HCT116 (cell line): ENCODE results near the gene RAB4A. TPM values are rescaled to one million over a fixed set of nuclear protein-coding genes. Genes with fewer than 3 reads are reported as not detected.

Experiments used
- ATAC-seq: fragments of 200-7000 bp; cut with Tn5 transposase; 2 replicates; pipeline ENCODE4 v1.9.1; 2020; ENCODE audit warnings: mild to moderate bottlenecking, moderate library complexity
- BruUV-seq: library from RNA; stranded (reverse); fragments of 400-500 nt; replicated peaks from 2 replicates; lab custom pipeline; 2021; lab: Mats Ljungman, UMichigan
- CTCF ChIA-PET: fragments of 300-600 bp; sonication (Branson Sonifier 250); formaldehyde crosslinking; loops from one replicate; lab custom pipeline; 2021; ENCODE audit warnings: antibody characterized with exemption; lab: Charles Lee
- POLR2A ChIA-PET: fragments of 300-600, 350-600 bp; sonication (Branson Sonifier 250); formaldehyde crosslinking; loops from one replicate; lab custom pipeline; 2021; ENCODE audit warnings: antibody characterized with exemption; lab: Charles Lee
- RAD21 ChIA-PET, 2 experiments: fragments of 300-600 bp; sonication (Branson Sonifier 250); formaldehyde crosslinking; loops; one replicate each; lab custom pipeline; 2023; ENCODE audit warnings: low total read pairs in 2 of 2; ENCODE audit not compliant: uncharacterized antibody in 2 of 2, unreplicated experiment in 2 of 2, low non-redundant PET in 1 of 2; lab: Charles Lee
- DNase-seq: peaks from one replicate; pipeline ENCODE4 v3.0.0-alpha.2; 2010; ENCODE audit warnings: low read depth, low spot score
- H2AFZ ChIP-seq: fragments of 200-600 bp; shearing (Covaris generic), sonication (generic); 2 replicates; pipeline ENCODE4 v1.6.1; 2017; ENCODE audit warnings: low read depth, mixed run types, mixed read lengths, antibody characterized with exemption, low read length; ENCODE audit not compliant: poor library complexity, severe bottlenecking
- H3K27ac ChIP-seq: 2 replicates; pipeline ENCODE4 v1.5.1; 2012; ENCODE audit warnings: low read depth, low read length
- H3K27me3 ChIP-seq: fragments of 200-600 bp; sonication (generic); 2 replicates; pipeline ENCODE4 v1.6.1; 2016; ENCODE audit warnings: mixed run types, low read length, mixed read lengths; ENCODE audit not compliant: insufficient read depth
- H3K36me3 ChIP-seq, 2 experiments: fragments of 200-500 bp in 1 of 2; fragments of 200-600 bp in 1 of 2; sonication (Bioruptor generic) in 1 of 2; sonication (generic) in 1 of 2; 2 replicates each; pipeline versions ENCODE4 v1.5.1 to v1.6.1; 2014 to 2016; ENCODE audit warnings: low read length in 2 of 2, inconsistent platforms in 1 of 2, mixed read lengths in 1 of 2, mixed run types in 1 of 2; ENCODE audit not compliant: insufficient read depth in 2 of 2, control insufficient read depth in 1 of 2
- H3K4me1 ChIP-seq, 2 experiments: fragments of 200-600 bp in 1 of 2; sonication (generic) in 1 of 2; 2 replicates each; pipeline versions ENCODE4 v1.5.1 to v1.6.1; 2012 to 2017; ENCODE audit warnings: low read length in 2 of 2, inconsistent platforms in 1 of 2, mild to moderate bottlenecking in 1 of 2, mixed read lengths in 1 of 2, mixed run types in 1 of 2, moderate library complexity in 1 of 2; ENCODE audit not compliant: insufficient read depth in 2 of 2, control insufficient read depth in 1 of 2
- H3K4me2 ChIP-seq: fragments of 200-600 bp; sonication (generic); 2 replicates; pipeline ENCODE4 v1.6.1; 2017; ENCODE audit warnings: mixed run types, low read length, mixed read lengths
- H3K4me3 ChIP-seq, 2 experiments: fragments of 200-600 bp in 1 of 2; sonication (generic) in 1 of 2; replicated peaks in 1 of 2; 2 replicates each; pipeline ENCODE4 v1.5.1; 2011 to 2016; ENCODE audit warnings: low read length in 2 of 2, control low read depth in 1 of 2, low read depth in 1 of 2, mild to moderate bottlenecking in 1 of 2, mixed read lengths in 1 of 2, mixed run types in 1 of 2
- H3K79me2 ChIP-seq: fragments of 200-600 bp; sonication (generic); 2 replicates; pipeline ENCODE4 v1.6.1; 2017; ENCODE audit warnings: mild to moderate bottlenecking, mixed run types, low read length, moderate library complexity, mixed read lengths; ENCODE audit not compliant: insufficient read depth
- H3K9ac ChIP-seq: fragments of 200-600 bp; sonication (generic); 2 replicates; pipeline ENCODE4 v1.6.1; 2016; ENCODE audit warnings: low read length, mixed read lengths
- H3K9me2 ChIP-seq: fragments of 200-600 bp; sonication (generic), shearing (Covaris generic); 2 replicates; pipeline ENCODE4 v1.6.1; 2017; ENCODE audit warnings: mixed run types, mild to moderate bottlenecking, moderate library complexity; ENCODE audit not compliant: insufficient read depth
- H3K9me3 ChIP-seq, 2 experiments: fragments of 200-500 bp in 1 of 2; fragments of 200-600 bp in 1 of 2; sonication (Bioruptor generic) in 1 of 2; sonication (generic) in 1 of 2; 2 replicates each; pipeline ENCODE4 v1.6.1; 2014 to 2017; ENCODE audit warnings: low read length in 2 of 2, mixed read lengths in 2 of 2, inconsistent platforms in 1 of 2, low read depth in 1 of 2, mild to moderate bottlenecking in 1 of 2, mixed run types in 1 of 2, moderate library complexity in 1 of 2; ENCODE audit not compliant: control insufficient read depth in 1 of 2, insufficient read depth in 1 of 2
- H4K20me1 ChIP-seq: fragments of 200-600 bp; sonication (generic), shearing (Covaris generic); 2 replicates; pipeline ENCODE4 v1.6.1; 2017; ENCODE audit warnings: mixed run types, mild to moderate bottlenecking, moderate library complexity; ENCODE audit not compliant: insufficient read depth
- CEBPB ChIP-seq: IDR thresholded peaks from 2 replicates; pipeline ENCODE4 v1.6.1; 2012; ENCODE audit warnings: low read depth
- EGR1 ChIP-seq: IDR thresholded peaks from 2 replicates; pipeline ENCODE4 v1.6.1; 2012; ENCODE audit warnings: low read depth
- ELF1 ChIP-seq: IDR thresholded peaks from 2 replicates; pipeline ENCODE4 v1.6.1; 2012; ENCODE audit warnings: low read depth, borderline replicate concordance
- EZH2phosphoT487 ChIP-seq: fragments of 200-600 bp; IDR thresholded peaks from 2 replicates; pipeline ENCODE4 v1.6.1; 2018; ENCODE audit warnings: antibody characterized with exemption, borderline replicate concordance
- JUND ChIP-seq: IDR thresholded peaks from 2 replicates; pipeline ENCODE4 v1.6.1; 2012
- POLR2AphosphoS5 ChIP-seq: IDR thresholded peaks from 2 replicates; pipeline ENCODE4 v1.6.1; 2011; ENCODE audit warnings: mild to moderate bottlenecking, low read depth, low read length, moderate library complexity
- RAD21 ChIP-seq: IDR thresholded peaks from 2 replicates; pipeline ENCODE4 v1.6.1; 2012; ENCODE audit warnings: low read depth, mild to moderate bottlenecking
- SIN3A ChIP-seq: IDR thresholded peaks from 2 replicates; pipeline ENCODE4 v1.6.1; 2012; ENCODE audit warnings: low read depth
- SP1 ChIP-seq: IDR thresholded peaks from 2 replicates; pipeline ENCODE4 v1.6.1; 2012; ENCODE audit warnings: low read depth
- TCF7L2 ChIP-seq: IDR thresholded peaks from 2 replicates; pipeline ENCODE4 v1.7.0; 2011; ENCODE audit warnings: borderline replicate concordance, inconsistent platforms; ENCODE audit not compliant: insufficient read depth, insufficient read length; ENCODE audit errors: extremely low read depth
- YY1 ChIP-seq: IDR thresholded peaks from 2 replicates; pipeline ENCODE4 v1.6.1; 2011; ENCODE audit warnings: low read length, low read depth, moderate library complexity, mild to moderate bottlenecking; ENCODE audit not compliant: insufficient replicate concordance; ENCODE audit errors: extremely low read depth
- intact Hi-C: fragments of 100-400 bp; cut with micrococcal nuclease; formaldehyde crosslinking; loops from 2 replicates; pipeline ENCODE4 v1.10.0; 2022
- total RNA-seq: library from RNA; stranded (reverse); gene quantifications from one replicate; pipeline ENCODE4 v1.2.1, GENCODE V29; 2021; ENCODE audit not compliant: unreplicated experiment
- TF ChIP-seq, protein P1 (sequence below), 3 experiments: fragments of 200-600 bp in 1 of 3; sonication (generic) in 1 of 3; IDR thresholded peaks in 2 of 3; conservative IDR thresholded peaks in 1 of 3; 2 replicates each; pipeline ENCODE4 v1.5.1; 2012 to 2017; ENCODE audit warnings: low read depth in 2 of 3, low read length in 2 of 3, antibody characterized with exemption in 1 of 3, borderline replicate concordance in 1 of 3, control low read depth in 1 of 3, mild to moderate bottlenecking in 1 of 3, mixed read lengths in 1 of 3, mixed run types in 1 of 3, moderate library complexity in 1 of 3; ENCODE audit not compliant: insufficient read depth in 1 of 3
- TF ChIP-seq, protein P2 (sequence below): IDR thresholded peaks from 2 replicates; pipeline ENCODE4 v1.6.1; 2012
- TF ChIP-seq, protein P3 (sequence below): IDR thresholded peaks from 2 replicates; pipeline ENCODE4 v1.6.1; 2012
- TF ChIP-seq, protein P4 (sequence below): IDR thresholded peaks from 2 replicates; pipeline ENCODE4 v1.6.1; 2011; ENCODE audit warnings: mild to moderate bottlenecking, low read length, moderate library complexity; ENCODE audit not compliant: insufficient replicate concordance; ENCODE audit errors: extremely low read depth

RAB4A gene
- total RNA-seq, 1 experiment from 2014 or later = 101 TPM

DNA sequence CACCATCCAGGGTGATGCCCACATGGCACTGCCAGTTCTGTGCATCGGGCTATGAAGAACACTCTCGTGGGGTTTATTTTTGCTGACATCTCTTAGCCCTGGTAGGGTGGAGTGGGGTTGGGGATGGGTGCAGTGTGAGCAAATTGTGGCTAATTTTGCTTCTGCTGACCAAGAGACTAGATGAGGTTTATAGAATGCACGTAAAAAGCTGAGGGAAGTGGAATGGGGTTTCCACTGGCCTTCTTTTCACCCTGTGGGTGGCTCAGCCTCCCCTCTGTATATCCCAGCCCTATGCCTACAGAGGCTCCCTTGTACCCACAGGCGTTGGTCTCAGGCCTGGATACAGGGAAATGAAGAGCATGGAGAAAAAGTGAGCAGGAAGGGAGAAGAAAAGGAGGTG, 44.1 kb upstream of the RAB4A start:
- TF ChIP-seq YY1 = no peak
- TF ChIP-seq SIN3A = no peak
- BruUV-seq = no TSS peak
- H3K27ac ChIP-seq = no peak overlapping the region

DNA sequence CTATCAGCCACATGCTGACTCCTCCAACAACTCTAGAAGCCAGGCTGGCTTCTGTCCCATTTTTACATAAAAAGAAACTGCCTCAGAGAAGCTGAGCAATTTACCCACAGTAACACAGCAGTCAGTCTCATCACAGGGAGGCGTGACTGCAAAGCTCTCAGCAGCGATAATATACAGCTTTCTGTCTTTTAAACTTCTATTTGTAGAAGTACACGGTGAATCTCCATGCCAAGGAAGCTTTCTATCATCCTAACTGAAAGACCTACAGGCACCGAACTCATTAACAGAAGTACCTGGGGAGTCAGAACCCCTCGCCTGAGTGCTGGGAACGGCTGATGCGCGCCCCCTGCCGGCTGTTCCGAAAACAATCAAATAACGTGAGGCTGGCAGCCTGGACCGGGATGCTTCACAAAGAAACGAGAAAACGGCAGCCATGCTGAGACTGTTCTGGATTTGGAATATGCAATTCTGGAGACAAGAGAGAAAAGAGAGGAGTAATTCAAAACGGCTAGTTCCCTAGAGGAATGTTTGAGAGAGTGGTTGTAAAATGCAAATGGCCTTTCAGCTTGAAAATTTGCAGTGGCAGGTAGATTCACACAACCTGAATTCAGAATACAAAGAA, 43.5 kb upstream of the RAB4A start:
- Histone ChIP-seq H3K79me2 (no peaks in the 10 kb centered on the region), H3K4me1 (peaks cover 70 to 78% of the 10 kb centered on the region in 2 experiments), H3K9me3 (no peaks in the 10 kb centered on the region), H2AFZ (peak overlapping the region; percentile 98), H3K4me3 (no peak overlapping the region), H3K9ac (no peak overlapping the region), H3K36me3 (no peaks in the 10 kb centered on the region), H3K27ac (no peak overlapping the region), H4K20me1 (no peaks in the 10 kb centered on the region), H3K9me2 (no peaks in the 10 kb centered on the region), H3K27me3 (no peaks in the 10 kb centered on the region), H3K4me2 (peak overlapping the region; percentile 49)
- DNase-seq = peak; percentile 61
- BruUV-seq = no TSS peak
- intact Hi-C loops = loop anchor here (1.0 to 10.0 kb wide), 4 partner anchors 393 to 563 kb away; partner anchors contain the start of gene RHOU
- POLR2A ChIA-PET = no interaction called here
- peak; percentile 54 for ATAC-seq
- RAD21 ChIA-PET = no interaction called here
- CTCF ChIA-PET = interaction anchor here (0.7 to 3.4 kb wide), 7 partner anchors 9 to 563 kb away, joined by 3 to 18 read pairs (median 5); partner anchors contain the start of gene RHOU
- TF ChIP-seq, protein P1, sequence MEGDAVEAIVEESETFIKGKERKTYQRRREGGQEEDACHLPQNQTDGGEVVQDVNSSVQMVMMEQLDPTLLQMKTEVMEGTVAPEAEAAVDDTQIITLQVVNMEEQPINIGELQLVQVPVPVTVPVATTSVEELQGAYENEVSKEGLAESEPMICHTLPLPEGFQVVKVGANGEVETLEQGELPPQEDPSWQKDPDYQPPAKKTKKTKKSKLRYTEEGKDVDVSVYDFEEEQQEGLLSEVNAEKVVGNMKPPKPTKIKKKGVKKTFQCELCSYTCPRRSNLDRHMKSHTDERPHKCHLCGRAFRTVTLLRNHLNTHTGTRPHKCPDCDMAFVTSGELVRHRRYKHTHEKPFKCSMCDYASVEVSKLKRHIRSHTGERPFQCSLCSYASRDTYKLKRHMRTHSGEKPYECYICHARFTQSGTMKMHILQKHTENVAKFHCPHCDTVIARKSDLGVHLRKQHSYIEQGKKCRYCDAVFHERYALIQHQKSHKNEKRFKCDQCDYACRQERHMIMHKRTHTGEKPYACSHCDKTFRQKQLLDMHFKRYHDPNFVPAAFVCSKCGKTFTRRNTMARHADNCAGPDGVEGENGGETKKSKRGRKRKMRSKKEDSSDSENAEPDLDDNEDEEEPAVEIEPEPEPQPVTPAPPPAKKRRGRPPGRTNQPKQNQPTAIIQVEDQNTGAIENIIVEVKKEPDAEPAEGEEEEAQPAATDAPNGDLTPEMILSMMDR (IDR thresholded peaks at IDR 0.05 in 2 of 3, conservative IDR thresholded peaks at IDR 0.05 in 1 of 3; ENCODE audit: borderline replicate concordance in 1 of 3, insufficient read depth in 1 of 3, low read depth in 2 of 3, low read length in 2 of 3) = peak; percentile 78 to 96 (median 88)
- TF ChIP-seq EGR1 = no peak
- TF ChIP-seq SP1 = no peak
- no peak for TF ChIP-seq JUND
- no peak for TF ChIP-seq ELF1
- TF ChIP-seq, protein P2, sequence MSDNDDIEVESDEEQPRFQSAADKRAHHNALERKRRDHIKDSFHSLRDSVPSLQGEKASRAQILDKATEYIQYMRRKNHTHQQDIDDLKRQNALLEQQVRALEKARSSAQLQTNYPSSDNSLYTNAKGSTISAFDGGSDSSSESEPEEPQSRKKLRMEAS = 0 out of 2 replicates have a peak, but pooled peaks have one; percentile 28
- TF ChIP-seq CEBPB = no peak
- no peak for TF ChIP-seq EZH2phosphoT487
- TF ChIP-seq, protein P3, sequence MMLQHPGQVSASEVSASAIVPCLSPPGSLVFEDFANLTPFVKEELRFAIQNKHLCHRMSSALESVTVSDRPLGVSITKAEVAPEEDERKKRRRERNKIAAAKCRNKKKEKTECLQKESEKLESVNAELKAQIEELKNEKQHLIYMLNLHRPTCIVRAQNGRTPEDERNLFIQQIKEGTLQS = no peak
- TF ChIP-seq POLR2AphosphoS5 = no peak
- peak; percentile 70 for TF ChIP-seq YY1
- TF ChIP-seq RAD21 = peak; percentile 96
- TF ChIP-seq TCF7L2 = no peak
- TF ChIP-seq, protein P4, sequence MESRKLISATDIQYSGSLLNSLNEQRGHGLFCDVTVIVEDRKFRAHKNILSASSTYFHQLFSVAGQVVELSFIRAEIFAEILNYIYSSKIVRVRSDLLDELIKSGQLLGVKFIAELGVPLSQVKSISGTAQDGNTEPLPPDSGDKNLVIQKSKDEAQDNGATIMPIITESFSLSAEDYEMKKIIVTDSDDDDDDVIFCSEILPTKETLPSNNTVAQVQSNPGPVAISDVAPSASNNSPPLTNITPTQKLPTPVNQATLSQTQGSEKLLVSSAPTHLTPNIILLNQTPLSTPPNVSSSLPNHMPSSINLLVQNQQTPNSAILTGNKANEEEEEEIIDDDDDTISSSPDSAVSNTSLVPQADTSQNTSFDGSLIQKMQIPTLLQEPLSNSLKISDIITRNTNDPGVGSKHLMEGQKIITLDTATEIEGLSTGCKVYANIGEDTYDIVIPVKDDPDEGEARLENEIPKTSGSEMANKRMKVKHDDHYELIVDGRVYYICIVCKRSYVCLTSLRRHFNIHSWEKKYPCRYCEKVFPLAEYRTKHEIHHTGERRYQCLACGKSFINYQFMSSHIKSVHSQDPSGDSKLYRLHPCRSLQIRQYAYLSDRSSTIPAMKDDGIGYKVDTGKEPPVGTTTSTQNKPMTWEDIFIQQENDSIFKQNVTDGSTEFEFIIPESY = no peak

More for the DNA sequence above, 44.1 kb upstream of the RAB4A start:
- Histone ChIP-seq H3K36me3 (no peaks in the 10 kb centered on the region), H3K79me2 (no peaks in the 10 kb centered on the region), H3K4me2 (no peak overlapping the region), H3K4me3 (no peak overlapping the region), H3K9me2 (no peaks in the 10 kb centered on the region), H3K4me1 (peaks cover 66 to 77% of the 10 kb centered on the region in 2 experiments), H2AFZ (no peak overlapping the region), H3K9ac (no peak overlapping the region), H3K9me3 (no peaks in the 10 kb centered on the region), H3K27me3 (no peaks in the 10 kb centered on the region), H4K20me1 (no peaks in the 10 kb centered on the region)
- ChIA-PET POLR2A (no interaction called here), RAD21 (no interaction called here), CTCF (interaction anchor here (0.9 to 3.4 kb wide), 5 partner anchors 12 to 562 kb away, joined by 3 to 18 read pairs (median 7); partner anchors contain the start of gene RHOU)
- intact Hi-C loops = loop anchor here (1.0 to 10.0 kb wide), 4 partner anchors 392 to 562 kb away; partner anchors contain the start of gene RHOU
- no peak for ATAC-seq
- no peak for DNase-seq
